PC-9 (cell line): ENCODE data around the gene ZFAND6. TPM values are rescaled to one million over a fixed set of nuclear protein-coding genes. Genes with fewer than 3 reads are reported as not detected.

Experiments used
- BruUV-seq: library from RNA; stranded (reverse); fragments of 400-500 nt; replicated peaks from 2 replicates; lab custom pipeline; 2021; lab: Mats Ljungman, UMichigan
- CTCF ChIA-PET: fragments of 300-600 bp; sonication (Branson Sonifier 250); formaldehyde crosslinking; loops from one replicate; lab custom pipeline; 2022; ENCODE audit warnings: antibody characterized with exemption; lab: Charles Lee
- POLR2A ChIA-PET: fragments of 300-600 bp; sonication (Branson Sonifier 250); formaldehyde crosslinking; loops from one replicate; lab custom pipeline; 2022; ENCODE audit warnings: antibody characterized with exemption; ENCODE audit not compliant: unreplicated experiment; lab: Charles Lee
- DNase-seq, 2 experiments: peaks; one replicate each; pipeline versions ENCODE4 v3.0.0 to v3.0.0-alpha.2; 2015 to 2022; ENCODE audit warnings: mixed read lengths in 1 of 2
- H2AFZ ChIP-seq: fragments of 200-600 bp; sonication (generic); 2 replicates; pipeline ENCODE4 v1.8.1; 2017; ENCODE audit warnings: antibody characterized with exemption
- H3F3A ChIP-seq: fragments of 200-600 bp; sonication (generic); 2 replicates; pipeline ENCODE4 v1.8.1; 2017; ENCODE audit warnings: antibody characterized with exemption, mild to moderate bottlenecking, low read depth; ENCODE audit not compliant: insufficient read depth
- H3K27ac ChIP-seq: fragments of 200-600 bp; sonication (generic); 2 replicates; pipeline ENCODE4 v1.6.1; 2016; ENCODE audit warnings: mixed run types
- H3K27me3 ChIP-seq: fragments of 200-600 bp; sonication (generic); 2 replicates; pipeline ENCODE4 v1.6.1; 2016; ENCODE audit warnings: low read depth, mixed run types; ENCODE audit not compliant: insufficient read depth
- H3K36me3 ChIP-seq: fragments of 200-600 bp; sonication (generic); 2 replicates; pipeline ENCODE4 v1.6.1; 2016; ENCODE audit warnings: low read depth, mixed run types
- H3K4me1 ChIP-seq: fragments of 200-600 bp; sonication (generic); replicated peaks from 2 replicates; pipeline ENCODE4 v1.6.1; 2016; ENCODE audit warnings: mixed run types; ENCODE audit not compliant: insufficient read depth
- H3K4me2 ChIP-seq: fragments of 200-600 bp; sonication (generic); 2 replicates; pipeline ENCODE4 v1.6.1; 2017; ENCODE audit warnings: mixed run types
- H3K4me3 ChIP-seq: fragments of 200-600 bp; sonication (generic); 2 replicates; pipeline ENCODE4 v1.6.1; 2016; ENCODE audit warnings: mixed run types
- H3K79me2 ChIP-seq: fragments of 200-600 bp; sonication (generic); 2 replicates; pipeline ENCODE4 v1.6.1; 2017; ENCODE audit warnings: low read depth, mixed run types
- H3K9me2 ChIP-seq: fragments of 200-600 bp; sonication (generic); 2 replicates; pipeline ENCODE4 v1.8.1; 2017; ENCODE audit warnings: mild to moderate bottlenecking; ENCODE audit not compliant: insufficient read depth
- H3K9me3 ChIP-seq: fragments of 200-600 bp; sonication (generic); 2 replicates; pipeline ENCODE4 v1.8.1; 2016; ENCODE audit warnings: low read depth; ENCODE audit not compliant: insufficient read depth
- H4K20me1 ChIP-seq: fragments of 200-600 bp; sonication (generic); 2 replicates; pipeline ENCODE4 v1.8.1; 2017; ENCODE audit not compliant: insufficient read depth
- EZH2 ChIP-seq: fragments of 200-600 bp; sonication (generic); IDR thresholded peaks from 2 replicates; pipeline ENCODE4 v1.8.0; 2017; ENCODE audit warnings: antibody characterized with exemption, low read depth
- intact Hi-C: fragments of 100-400 bp; cut with micrococcal nuclease; formaldehyde crosslinking; loops from one replicate; pipeline ENCODE4 v1.10.0; 2022; ENCODE audit not compliant: unreplicated experiment
- total RNA-seq: library from RNA; stranded (reverse); gene quantifications from 2 replicates; pipeline ENCODE4 v1.2.3, GENCODE V29; 2021
- TF ChIP-seq, protein P1 (sequence below): fragments of 200-600 bp; sonication (generic); conservative IDR thresholded peaks from 2 replicates; pipeline ENCODE4 v1.6.1; 2017; ENCODE audit warnings: mixed run types, antibody characterized with exemption, mild to moderate bottlenecking, moderate library complexity

Gene ZFAND6
- total RNA-seq, 1 experiment from 2014 or later = 68.3 TPM

DNA sequence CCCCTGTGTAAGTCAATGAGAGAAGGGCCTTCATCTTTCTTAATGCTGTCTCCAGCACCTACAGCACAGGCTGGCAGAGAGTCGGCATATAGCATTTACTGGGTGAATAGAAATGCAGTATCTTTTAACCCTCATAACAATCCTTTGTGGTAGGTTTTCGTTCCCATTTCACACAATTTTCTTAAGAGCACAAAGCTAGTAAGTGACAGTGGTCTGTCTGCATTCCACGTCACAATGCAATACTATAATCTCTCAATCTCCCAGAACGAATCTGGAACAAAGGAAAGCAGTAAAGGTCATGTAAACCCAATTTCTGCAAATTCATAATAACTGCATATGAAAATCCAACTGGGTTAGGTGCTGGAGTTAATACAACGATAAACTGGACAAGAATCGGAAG lies 1.4 kb upstream of the ZFAND6 start:
- intact Hi-C loops = loop anchor here (2.0 kb wide), 2 partner anchors 95 to 135 kb away; partner anchors contain the start of gene FAH
- Histone ChIP-seq H3K36me3 (no peaks in the 10 kb centered on the region), H3K4me2 (peak overlapping the region; percentile 98), H4K20me1 (peaks cover 3% of the 10 kb centered on the region), H3K4me3 (no peak overlapping the region), H3K79me2 (peaks cover 31% of the 10 kb centered on the region), H3K27ac (no peak overlapping the region), H3F3A (peaks cover 20% of the 10 kb centered on the region), H3K9me3 (no peaks in the 10 kb centered on the region), H2AFZ (no peak overlapping the region), H3K9me2 (no peaks in the 10 kb centered on the region), H3K4me1 (peaks cover 27% of the 10 kb centered on the region), H3K27me3 (no peaks in the 10 kb centered on the region)
- BruUV-seq = no TSS peak
- CTCF ChIA-PET = no interaction called here
- no peak for TF ChIP-seq EZH2
- POLR2A ChIA-PET = no interaction called here
- peak in 1 of 2 experiments; percentile 35 for DNase-seq

DNA sequence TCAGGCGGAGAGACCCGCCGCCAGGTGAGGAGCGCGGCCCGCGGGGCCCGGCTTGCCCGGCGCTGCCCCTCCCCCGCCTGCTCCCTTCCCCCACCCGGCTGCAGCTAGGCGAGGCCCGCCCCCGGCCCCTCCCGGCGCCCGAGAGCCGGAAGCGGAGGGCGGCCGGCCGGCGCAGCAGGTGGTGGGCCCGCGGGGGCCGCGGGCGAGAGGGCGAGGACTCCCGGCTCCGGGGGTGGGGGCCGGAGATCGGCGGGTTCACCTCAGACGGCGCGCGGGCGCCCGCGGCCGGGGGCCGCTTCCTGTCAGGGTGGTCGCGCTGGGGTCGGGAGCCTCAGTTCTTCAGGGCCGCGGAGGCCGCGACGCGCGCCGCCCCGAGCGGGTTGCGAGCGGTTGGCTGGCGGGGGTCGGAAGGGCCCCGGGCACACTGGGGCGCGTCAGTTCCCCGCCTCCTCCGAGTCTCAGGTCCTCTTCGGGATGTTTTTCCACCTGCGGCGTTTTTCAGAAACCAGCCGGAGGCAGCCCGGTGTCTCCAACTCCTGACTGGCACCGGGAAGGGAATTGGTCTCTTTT lies 395 bp downstream of the ZFAND6 start:
- TF ChIP-seq, protein P1, sequence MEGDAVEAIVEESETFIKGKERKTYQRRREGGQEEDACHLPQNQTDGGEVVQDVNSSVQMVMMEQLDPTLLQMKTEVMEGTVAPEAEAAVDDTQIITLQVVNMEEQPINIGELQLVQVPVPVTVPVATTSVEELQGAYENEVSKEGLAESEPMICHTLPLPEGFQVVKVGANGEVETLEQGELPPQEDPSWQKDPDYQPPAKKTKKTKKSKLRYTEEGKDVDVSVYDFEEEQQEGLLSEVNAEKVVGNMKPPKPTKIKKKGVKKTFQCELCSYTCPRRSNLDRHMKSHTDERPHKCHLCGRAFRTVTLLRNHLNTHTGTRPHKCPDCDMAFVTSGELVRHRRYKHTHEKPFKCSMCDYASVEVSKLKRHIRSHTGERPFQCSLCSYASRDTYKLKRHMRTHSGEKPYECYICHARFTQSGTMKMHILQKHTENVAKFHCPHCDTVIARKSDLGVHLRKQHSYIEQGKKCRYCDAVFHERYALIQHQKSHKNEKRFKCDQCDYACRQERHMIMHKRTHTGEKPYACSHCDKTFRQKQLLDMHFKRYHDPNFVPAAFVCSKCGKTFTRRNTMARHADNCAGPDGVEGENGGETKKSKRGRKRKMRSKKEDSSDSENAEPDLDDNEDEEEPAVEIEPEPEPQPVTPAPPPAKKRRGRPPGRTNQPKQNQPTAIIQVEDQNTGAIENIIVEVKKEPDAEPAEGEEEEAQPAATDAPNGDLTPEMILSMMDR = no peak
- TF ChIP-seq EZH2 = no peak
- H4K20me1 ChIP-seq = peaks cover 16% of the 10 kb centered on the region
- peak overlapping the region; percentile 92 for H3K27ac ChIP-seq
- DNase-seq = peak; percentile 50 to 56
- peaks cover 49% of the 10 kb centered on the region for H3K79me2 ChIP-seq
- no peaks in the 10 kb centered on the region for H3K9me3 ChIP-seq
- no TSS peak for BruUV-seq
- intact Hi-C loops = loop anchor here (1.0 to 5.0 kb wide), 7 partner anchors 12 to 164 kb away; partner anchors contain the start of gene FAH
- peaks cover 39% of the 10 kb centered on the region for H3K4me1 ChIP-seq
- CTCF ChIA-PET = interaction anchor here (0.6 kb wide), 1 partner anchor 11 kb away, joined by 5 read pairs; no protein-coding TSS in a partner anchor
- peak overlapping the region; percentile 93 for H3K4me3 ChIP-seq
- H3F3A ChIP-seq = peaks cover 20% of the 10 kb centered on the region
- no peaks in the 10 kb centered on the region for H3K9me2 ChIP-seq
- no peaks in the 10 kb centered on the region for H3K36me3 ChIP-seq
- POLR2A ChIA-PET = interaction anchor here (1.1 kb wide), 2 partner anchors 12 kb away, joined by 5 to 6 read pairs; no protein-coding TSS in a partner anchor
- H2AFZ ChIP-seq = peak overlapping the region; percentile 75
- H3K27me3 ChIP-seq = no peaks in the 10 kb centered on the region
- H3K4me2 ChIP-seq = peak overlapping the region; percentile 94

DNA sequence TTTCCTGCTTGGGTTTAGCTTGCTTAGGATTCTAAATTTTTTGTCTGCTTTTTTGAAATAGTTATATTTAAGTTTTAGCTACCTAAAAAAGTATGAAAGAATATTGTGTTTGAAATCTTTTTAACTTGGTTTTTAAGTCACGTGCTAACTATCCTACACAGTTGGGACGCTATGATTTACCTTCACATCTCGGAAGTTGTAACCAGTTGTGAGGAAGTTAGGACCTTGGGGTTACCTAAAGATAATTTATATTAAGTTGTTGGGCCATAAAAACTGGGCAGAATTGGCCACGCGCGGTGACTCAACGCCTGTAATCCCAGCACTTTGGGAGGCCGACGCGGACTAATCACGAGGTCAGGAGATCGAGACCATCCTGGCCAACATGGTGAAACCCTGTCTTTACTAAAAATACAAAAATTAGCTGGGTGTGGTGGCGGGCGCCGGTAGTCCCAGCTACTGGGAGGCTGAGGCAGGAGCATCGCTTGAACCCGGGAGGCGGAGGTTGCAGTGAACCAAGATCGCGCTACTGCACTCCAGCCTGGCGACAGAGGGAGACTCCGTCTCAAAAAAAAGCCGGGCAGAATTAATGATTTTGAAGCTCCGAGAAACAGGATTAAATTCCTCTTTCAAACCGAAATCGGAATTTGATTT lies 1.0 kb downstream of the ZFAND6 start:
- TF ChIP-seq EZH2 = no peak
- TF ChIP-seq, protein P1 = 0 out of 2 replicates have a peak, but pooled peaks have one; percentile 13
- Histone ChIP-seq H3K27me3 (no peaks in the 10 kb centered on the region), H3K9me3 (no peaks in the 10 kb centered on the region), H3K27ac (peak overlapping the region; percentile 92), H4K20me1 (peaks cover 16% of the 10 kb centered on the region), H2AFZ (peak overlapping the region; percentile 75), H3K4me1 (peaks cover 39% of the 10 kb centered on the region), H3K4me3 (peak overlapping the region; percentile 93), H3K36me3 (no peaks in the 10 kb centered on the region), H3K4me2 (peak overlapping the region; percentile 94), H3F3A (peaks cover 20% of the 10 kb centered on the region), H3K79me2 (peaks cover 55% of the 10 kb centered on the region), H3K9me2 (no peaks in the 10 kb centered on the region)
- ChIA-PET CTCF (no interaction called here), POLR2A (interaction anchor here (0.6 to 1.1 kb wide), 4 partner anchors 12 to 172 kb away, joined by 3 to 11 read pairs (median 6); no protein-coding TSS in a partner anchor)
- intact Hi-C loops = loop anchor here (5.0 kb wide), 1 partner anchor 112 kb away; no protein-coding TSS in a partner anchor
- TSS peak; percentile 68 for BruUV-seq
- DNase-seq = peak; percentile 7 to 41
